Measurements from ENCODE around the gene SALL4.

- TF ChIP-seq CTCF (conservative IDR thresholded peaks at IDR 0.05; ENCODE audit: low read depth, low read length): no peak
- TF ChIP-seq EZH2 (IDR thresholded peaks at IDR 0.05; ENCODE audit: borderline replicate concordance, low read depth, low read length, poor library complexity, severe bottlenecking): no peak
Observed at GRCh38 chr20:51803148-51803854, 980 bp upstream of the SALL4 start.
